Vagina (tissue), 2 donors: Measurements from ENCODE around the gene IQGAP2.

Experiments
- CTCF ChIP-seq, 3 experiments: fragments of 450-650 bp in 2 of 3; fragments of 200-600 bp in 1 of 3; sonication (generic) in 1 of 3; IDR thresholded peaks; one replicate each; pipeline ENCODE4 v1.5.1; 2017 to 2019; ENCODE audit warnings: antibody characterized with exemption in 3 of 3, mild to moderate bottlenecking in 2 of 3, moderate library complexity in 2 of 3
- POLR2A ChIP-seq, 2 donors: fragments of 450-650 bp; IDR thresholded peaks; one replicate each; pipeline ENCODE4 v1.6.1; 2017; ENCODE audit warnings: antibody characterized with exemption in 2 of 2, mild to moderate bottlenecking in 2 of 2, moderate library complexity in 2 of 2
- POLR2AphosphoS5 ChIP-seq, 2 donors: sonication (generic); formaldehyde crosslinking; IDR thresholded peaks; one replicate each; pipeline ENCODE4 v1.9.0; 2017; ENCODE audit warnings: antibody characterized with exemption in 2 of 2, mild to moderate bottlenecking in 2 of 2, low read depth in 1 of 2; ENCODE audit not compliant: insufficient read depth in 1 of 2

GRCh38 chr5:76612942-76613341 lies 209.9 kb downstream of the IQGAP2 start:
- TF ChIP-seq CTCF (IDR thresholded peaks at IDR 0.05) (no peak), POLR2AphosphoS5 (IDR thresholded peaks at IDR 0.05; ENCODE audit: insufficient read depth in 1 of 2, low read depth in 1 of 2) (no peak), POLR2A (IDR thresholded peaks at IDR 0.05) (no peak)
